H9 (cell line): ENCODE measurements around the gene MBD5. TPM values are rescaled to one million over a fixed set of nuclear protein-coding genes. Genes with fewer than 3 reads are reported as not detected.

Experiments used
- DNase-seq: peaks from one replicate; pipeline ENCODE4 v3.0.0-alpha.2; 2017
- H2AFZ ChIP-seq: one replicate; pipeline ENCODE4 v1.6.1; 2013; ENCODE audit warnings: mild to moderate bottlenecking, low read length, control low read depth, moderate library complexity
- H2AK5ac ChIP-seq: 2 replicates; pipeline ENCODE4 v1.6.1; 2013; ENCODE audit warnings: low read length, control low read depth, mixed read lengths; ENCODE audit not compliant: insufficient read length
- H2BK120ac ChIP-seq: one replicate; pipeline ENCODE4 v1.6.1; 2013; ENCODE audit warnings: low read depth, mild to moderate bottlenecking, low read length, control low read depth, inconsistent platforms; ENCODE audit not compliant: poor library complexity, severe bottlenecking
- H2BK12ac ChIP-seq: 2 replicates; pipeline ENCODE4 v1.6.1; 2013; ENCODE audit warnings: low read length, control low read depth, mixed read lengths, low read depth; ENCODE audit not compliant: insufficient read length
- H2BK15ac ChIP-seq: 2 replicates; pipeline ENCODE4 v1.6.1; 2013; ENCODE audit warnings: low read depth, low read length, control low read depth
- H2BK20ac ChIP-seq: one replicate; pipeline ENCODE4 v1.6.1; 2013; ENCODE audit warnings: low read depth, mild to moderate bottlenecking, low read length, control low read depth, inconsistent platforms; ENCODE audit not compliant: poor library complexity, severe bottlenecking
- H2BK5ac ChIP-seq: 2 replicates; pipeline ENCODE4 v1.6.1; 2013; ENCODE audit warnings: low read length, control low read depth, mixed read lengths; ENCODE audit not compliant: insufficient read length
- H3K14ac ChIP-seq: 2 replicates; pipeline ENCODE4 v1.6.1; 2013; ENCODE audit warnings: low read length, control low read depth; ENCODE audit not compliant: insufficient read depth
- H3K18ac ChIP-seq: 2 replicates; pipeline ENCODE4 v1.6.1; 2013; ENCODE audit warnings: low read depth, mild to moderate bottlenecking, mixed read lengths, low read length, control low read depth; ENCODE audit not compliant: insufficient read length
- H3K23ac ChIP-seq: 2 replicates; pipeline ENCODE4 v1.6.1; 2013; ENCODE audit warnings: low read length, control low read depth, mixed read lengths, low read depth; ENCODE audit not compliant: insufficient read length
- H3K23me2 ChIP-seq: 2 replicates; pipeline ENCODE4 v1.6.1; 2013; ENCODE audit warnings: low read depth, mild to moderate bottlenecking, mixed read lengths, low read length, control low read depth; ENCODE audit not compliant: insufficient read length, poor library complexity, severe bottlenecking
- H3K27ac ChIP-seq: 2 replicates; pipeline ENCODE4 v1.5.1; 2013; ENCODE audit warnings: low read length, control low read depth, mixed read lengths, low read depth; ENCODE audit not compliant: insufficient read length
- H3K27me3 ChIP-seq: 2 replicates; pipeline ENCODE4 v1.6.1; 2013; ENCODE audit warnings: low read length, control low read depth, inconsistent platforms; ENCODE audit not compliant: insufficient read depth
- H3K4ac ChIP-seq: 2 replicates; pipeline ENCODE4 v1.6.1; 2013; ENCODE audit warnings: low read depth, mild to moderate bottlenecking, control low read depth, inconsistent platforms, low read length, moderate library complexity
- H3K4me1 ChIP-seq: 2 replicates; pipeline ENCODE4 v1.6.1; 2013; ENCODE audit warnings: low read length, control low read depth, inconsistent platforms; ENCODE audit not compliant: insufficient read depth
- H3K4me2 ChIP-seq: 2 replicates; pipeline ENCODE4 v1.6.1; 2013; ENCODE audit warnings: low read length, control low read depth, mixed read lengths; ENCODE audit not compliant: insufficient read length, insufficient read depth
- H3K56ac ChIP-seq: 2 replicates; pipeline ENCODE4 v1.6.1; 2013; ENCODE audit warnings: low read depth, mild to moderate bottlenecking, mixed read lengths, low read length, control low read depth; ENCODE audit not compliant: insufficient read length
- H3K79me1 ChIP-seq: 2 replicates; pipeline ENCODE4 v1.6.1; 2013; ENCODE audit warnings: low read depth, mild to moderate bottlenecking, moderate library complexity, low read length, control low read depth, inconsistent platforms; ENCODE audit not compliant: insufficient read depth, poor library complexity, severe bottlenecking
- H3K79me2 ChIP-seq: 2 replicates; pipeline ENCODE4 v1.6.1; 2013; ENCODE audit warnings: low read length, control low read depth, inconsistent platforms; ENCODE audit not compliant: insufficient read depth
- H3K9ac ChIP-seq: 2 replicates; pipeline ENCODE4 v1.6.1; 2013; ENCODE audit warnings: low read length, control low read depth, mixed read lengths; ENCODE audit not compliant: insufficient read length; ENCODE audit errors: extremely low read depth
- H3K9me3 ChIP-seq: one replicate; pipeline ENCODE4 v1.6.1; 2013; ENCODE audit warnings: low read depth, low read length, inconsistent platforms; ENCODE audit not compliant: control insufficient read depth
- H3T11ph ChIP-seq: one replicate; pipeline ENCODE4 v1.6.1; 2013; ENCODE audit warnings: mild to moderate bottlenecking, low read length, control low read depth, inconsistent platforms
- H4K20me1 ChIP-seq: one replicate; pipeline ENCODE4 v1.6.1; 2013; ENCODE audit not compliant: control insufficient read depth, insufficient read length, insufficient read depth
- H4K5ac ChIP-seq: 2 replicates; pipeline ENCODE4 v1.6.1; 2013; ENCODE audit warnings: low read depth, mild to moderate bottlenecking, mixed read lengths, low read length, control low read depth; ENCODE audit not compliant: insufficient read length
- H4K8ac ChIP-seq: replicated peaks from 2 replicates; pipeline ENCODE4 v1.6.1; 2013; ENCODE audit warnings: low read length, control low read depth, mixed read lengths, low read depth; ENCODE audit not compliant: insufficient read length
- H4K91ac ChIP-seq: 2 replicates; pipeline ENCODE4 v1.6.1; 2013; ENCODE audit warnings: low read depth, mild to moderate bottlenecking, moderate library complexity, mixed read lengths, low read length, control low read depth; ENCODE audit not compliant: insufficient read length
- H3K27ac Mint-ChIP-seq, 3 experiments: 2 replicates in 2 of 3; 3 replicates in 1 of 3; pipeline ENCODE4 v1.8.0; 2020 to 2021; ENCODE audit warnings: mixed read lengths in 3 of 3, mild to moderate bottlenecking in 1 of 3, moderate library complexity in 1 of 3
- H3K27me3 Mint-ChIP-seq: 2 replicates; pipeline ENCODE4 v1.8.0; 2021; ENCODE audit warnings: low read depth, mild to moderate bottlenecking, moderate library complexity, mixed read lengths
- H3K36me3 Mint-ChIP-seq, 3 experiments: 2 replicates in 2 of 3; 3 replicates in 1 of 3; pipeline ENCODE4 v1.8.0; 2020 to 2021; ENCODE audit warnings: low read depth in 3 of 3, mixed read lengths in 3 of 3; ENCODE audit not compliant: insufficient read depth in 1 of 3
- H3K4me1 Mint-ChIP-seq, 2 experiments: 2 replicates each; pipeline ENCODE4 v1.8.0; 2020; ENCODE audit warnings: mixed read lengths in 2 of 2
- H3K4me3 Mint-ChIP-seq, 2 experiments: 2 replicates in 1 of 2; 3 replicates in 1 of 2; pipeline ENCODE4 v1.8.0; 2020 to 2021; ENCODE audit warnings: mild to moderate bottlenecking in 2 of 2, mixed read lengths in 2 of 2, moderate library complexity in 1 of 2
- H3K9me3 Mint-ChIP-seq, 2 experiments: 2 replicates in 1 of 2; 3 replicates in 1 of 2; pipeline ENCODE4 v1.8.0; 2020; ENCODE audit warnings: mild to moderate bottlenecking in 2 of 2, mixed read lengths in 2 of 2, moderate library complexity in 1 of 2
- CTCF ChIP-seq: fragments of 200-600 bp; sonication (generic); conservative IDR thresholded peaks from 3 replicates; pipeline ENCODE4 v1.8.0; 2021; ENCODE audit warnings: antibody characterized with exemption, mild to moderate bottlenecking
- WGBS: extraction: QIAGEN DNeasy Blood & Tissue Kit; methylation state at CpG from one replicate; pipeline ENCODE4 v1.1.7; 2013; ENCODE audit warnings: missing lambda C conversion rate, low lambda C conversion rate, mixed read lengths; ENCODE audit not compliant: insufficient read length; ENCODE audit errors: extremely low coverage; 5-methylcytosine and 5-hydroxymethylcytosine counted together
- total RNA-seq: library from RNA; stranded (reverse); gene quantifications from 2 replicates; pipeline ENCODE4 v1.2.1, GENCODE V29; 2021

The MBD5 gene
- total RNA-seq, 1 experiment from 2014 or later, result 23.1 TPM

- Histone ChIP-seq H3T11ph (no peak overlapping the region), H2AFZ (no peak overlapping the region), H4K91ac (no peak overlapping the region), H2AK5ac (no peak overlapping the region), H3K4ac (no peak overlapping the region), H4K20me1 (no peaks in the 10 kb centered on the region), H3K4me2 (no peak overlapping the region), H3K56ac (no peak overlapping the region), H2BK5ac (no peak overlapping the region), H3K23ac (no peak overlapping the region), H4K8ac (no peak overlapping the region), H3K79me1 (no peaks in the 10 kb centered on the region), H3K14ac (no peak overlapping the region), H2BK15ac (no peak overlapping the region), H3K9me3 (peaks cover 14% of the 10 kb centered on the region), H2BK12ac (no peak overlapping the region), H2BK20ac (no peak overlapping the region), H4K5ac (no peak overlapping the region), H3K27me3 (no peaks in the 10 kb centered on the region), H3K9ac (no peak overlapping the region), H3K23me2 (no peaks in the 10 kb centered on the region), H2BK120ac (no peak overlapping the region), H3K27ac (no peak overlapping the region), H3K4me1 (no peaks in the 10 kb centered on the region), H3K18ac (no peak overlapping the region), H3K79me2 (no peaks in the 10 kb centered on the region)
- no peaks in the 10 kb centered on the region for H3K27me3 Mint-ChIP-seq
- no CpG with 5 or more reads among the region's 1 CpG for WGBS
- H3K36me3 Mint-ChIP-seq, result peaks cover 29 to 45% (median 30%) of the 10 kb centered on the region in 3 experiments
- H3K4me3 Mint-ChIP-seq, result no peak overlapping the region
- no peak overlapping the region for H3K27ac Mint-ChIP-seq
- DNase-seq, result no peak
- TF ChIP-seq CTCF, result no peak
- H3K4me1 Mint-ChIP-seq, result no peaks in the 10 kb centered on the region
- H3K9me3 Mint-ChIP-seq, result peaks cover 15 to 26% of the 10 kb centered on the region in 2 experiments
These were observed 219.9 kb downstream of the MBD5 start for GRCh38 chr2:148240838-148241237.
